ENCODE results near the gene UBASH3B. TPM values are rescaled to one million over a fixed set of nuclear protein-coding genes. Genes with fewer than 3 reads are reported as not detected.

The UBASH3B gene
- total RNA-seq, 1 experiment from 2014 or later: 81.9 TPM

GRCh38 chr11:122695076-122695615, 39.6 kb downstream of the UBASH3B start:
- no TSS peak for BruUV-seq (replicated peaks)

GRCh38 chr11:122696662-122697061, 41.1 kb downstream of the UBASH3B start:
- intact Hi-C loops (cut with micrococcal nuclease; ENCODE audit: unreplicated experiment): no loop called here
- Histone ChIP-seq H3K4me2 (0 out of 2 replicates have a peak overlapping the region, but pooled peaks have one; percentile 14), H3K4me1 (replicated peaks; ENCODE audit: insufficient read depth) (peaks cover 24% of the 10 kb centered on the region), H3K4me3 (no peak overlapping the region), H3K9me3 (ENCODE audit: insufficient read depth, low read depth) (no peaks in the 10 kb centered on the region), H3K27me3 (ENCODE audit: insufficient read depth, low read depth) (no peaks in the 10 kb centered on the region), H3K9me2 (ENCODE audit: insufficient read depth) (no peaks in the 10 kb centered on the region), H3F3A (ENCODE audit: insufficient read depth, low read depth) (peaks cover 69% of the 10 kb centered on the region), H3K79me2 (ENCODE audit: low read depth) (peaks cover 94% of the 10 kb centered on the region), H3K36me3 (ENCODE audit: low read depth) (peaks cover 16% of the 10 kb centered on the region; the same call in 1 of the 2 replicates), H2AFZ (no peak overlapping the region), H3K27ac (peak overlapping the region; percentile 55), H4K20me1 (ENCODE audit: insufficient read depth) (peaks cover 10% of the 10 kb centered on the region; the same call in 1 of the 2 replicates)
- no TSS peak for BruUV-seq (replicated peaks)
- DNase-seq: no peak
- POLR2A ChIA-PET (ENCODE audit: unreplicated experiment): no interaction called here
- CTCF ChIA-PET: interaction anchor here (0.6 kb wide), 1 partner anchor 299 kb away, joined by 3 read pairs; no protein-coding TSS in a partner anchor
- TF ChIP-seq EZH2 (IDR thresholded peaks at IDR 0.05; ENCODE audit: low read depth) (no peak), CTCF (conservative IDR thresholded peaks at IDR 0.05) (no peak)

More at GRCh38 chr11:122695076-122695615, 39.6 kb downstream of the UBASH3B start:
- CTCF ChIA-PET: no interaction called here
- Histone ChIP-seq H3K79me2 (ENCODE audit: low read depth) (peaks cover 94% of the 10 kb centered on the region), H4K20me1 (ENCODE audit: insufficient read depth) (peaks cover 10% of the 10 kb centered on the region; the same call in 1 of the 2 replicates), H3K27me3 (ENCODE audit: insufficient read depth, low read depth) (no peaks in the 10 kb centered on the region), H3K9me3 (ENCODE audit: insufficient read depth, low read depth) (no peaks in the 10 kb centered on the region), H3K9me2 (ENCODE audit: insufficient read depth) (no peaks in the 10 kb centered on the region), H3K36me3 (ENCODE audit: low read depth) (peaks cover 15% of the 10 kb centered on the region; the same call in 1 of the 2 replicates), H3K4me3 (no peak overlapping the region), H3K4me2 (no peak overlapping the region), H3K4me1 (replicated peaks; ENCODE audit: insufficient read depth) (peaks cover 24% of the 10 kb centered on the region), H3K27ac (peak overlapping the region; percentile 11; the same call in 1 of the 2 replicates), H3F3A (ENCODE audit: insufficient read depth, low read depth) (peaks cover 57% of the 10 kb centered on the region), H2AFZ (no peak overlapping the region)
- no peak for TF ChIP-seq CTCF (conservative IDR thresholded peaks at IDR 0.05)
- TF ChIP-seq EZH2 (IDR thresholded peaks at IDR 0.05; ENCODE audit: low read depth): no peak
- intact Hi-C loops (cut with micrococcal nuclease; ENCODE audit: unreplicated experiment): no loop called here
- POLR2A ChIA-PET (ENCODE audit: unreplicated experiment): no interaction called here
- no peak for DNase-seq

- Histone ChIP-seq H3K79me2 (ENCODE audit: low read depth) (peaks cover 94% of the 10 kb centered on the region), H3F3A (ENCODE audit: insufficient read depth, low read depth) (peaks cover 63% of the 10 kb centered on the region), H3K4me2 (peak overlapping the region; percentile 32), H3K36me3 (ENCODE audit: low read depth) (0 out of 2 replicates have a peak, but pooled peaks cover 12% of the 10 kb centered on the region), H3K9me3 (ENCODE audit: insufficient read depth, low read depth) (no peaks in the 10 kb centered on the region; the same call in 1 of the 2 replicates), H3K4me3 (no peak overlapping the region), H4K20me1 (ENCODE audit: insufficient read depth) (peaks cover 9% of the 10 kb centered on the region), H2AFZ (no peak overlapping the region), H3K4me1 (replicated peaks; ENCODE audit: insufficient read depth) (peaks cover 24% of the 10 kb centered on the region), H3K27ac (peak overlapping the region; percentile 55), H3K27me3 (ENCODE audit: insufficient read depth, low read depth) (no peaks in the 10 kb centered on the region), H3K9me2 (ENCODE audit: insufficient read depth) (no peaks in the 10 kb centered on the region)
- intact Hi-C loops (cut with micrococcal nuclease; ENCODE audit: unreplicated experiment): no loop called here
- peak; percentile 49 to 93 for DNase-seq
- no TSS peak for BruUV-seq (replicated peaks)
- ChIA-PET POLR2A (ENCODE audit: unreplicated experiment) (interaction anchor here (0.6 kb wide), 1 partner anchor 110 kb away, joined by 6 read pairs; no protein-coding TSS in a partner anchor), CTCF (interaction anchor here (0.6 kb wide), 3 partner anchors 36 to 355 kb away, joined by 3 to 4 read pairs (median 3); no protein-coding TSS in a partner anchor)
- TF ChIP-seq CTCF (conservative IDR thresholded peaks at IDR 0.05) (no peak), EZH2 (IDR thresholded peaks at IDR 0.05; ENCODE audit: low read depth) (no peak)
Measured at GRCh38 chr11:122697636-122698167, 42.2 kb downstream of the UBASH3B start.

Measured in PC-9 (cell line).